HUES64 (cell line): ENCODE measurements around the gene FUT6.
"Not testable (repeated sequence)": the region's sequence is repeated elsewhere in the genome, so short reads cannot be mapped to it uniquely, and the experiment has no call there.

ENCODE experiments used
- H3K27ac ChIP-seq: 2 replicates; pipeline ENCODE4 v1.7.0; 2013; ENCODE audit warnings: low read depth, low read length, inconsistent platforms
- H3K27me3 ChIP-seq: 2 replicates; pipeline ENCODE4 v1.6.1; 2013; ENCODE audit warnings: mild to moderate bottlenecking, low read length; ENCODE audit not compliant: insufficient read depth
- H3K36me3 ChIP-seq: 2 replicates; pipeline ENCODE4 v1.6.1; 2013; ENCODE audit warnings: mild to moderate bottlenecking, low read length; ENCODE audit not compliant: insufficient read depth
- H3K4me1 ChIP-seq: 2 replicates; pipeline ENCODE4 v1.6.1; 2013; ENCODE audit warnings: mild to moderate bottlenecking, low read length, moderate library complexity; ENCODE audit not compliant: insufficient read depth
- H3K4me3 ChIP-seq: 2 replicates; pipeline ENCODE4 v1.5.1; 2013; ENCODE audit warnings: mild to moderate bottlenecking, low read length, moderate library complexity
- H3K9ac ChIP-seq: 2 replicates; pipeline ENCODE4 v1.6.1; 2013; ENCODE audit warnings: mild to moderate bottlenecking, low read depth, low read length
- H3K9me3 ChIP-seq: 2 replicates; pipeline ENCODE4 v1.6.1; 2013; ENCODE audit warnings: low read depth, low read length; ENCODE audit not compliant: insufficient read depth
- WGBS: fragments of 150-250, 120-280 bp; methylation state at CpG from one replicate; pipeline ENCODE4 v1.1.7; 2013; ENCODE audit warnings: missing lambda C conversion rate; 5-methylcytosine and 5-hydroxymethylcytosine counted together

The FUT6 gene

DNA sequence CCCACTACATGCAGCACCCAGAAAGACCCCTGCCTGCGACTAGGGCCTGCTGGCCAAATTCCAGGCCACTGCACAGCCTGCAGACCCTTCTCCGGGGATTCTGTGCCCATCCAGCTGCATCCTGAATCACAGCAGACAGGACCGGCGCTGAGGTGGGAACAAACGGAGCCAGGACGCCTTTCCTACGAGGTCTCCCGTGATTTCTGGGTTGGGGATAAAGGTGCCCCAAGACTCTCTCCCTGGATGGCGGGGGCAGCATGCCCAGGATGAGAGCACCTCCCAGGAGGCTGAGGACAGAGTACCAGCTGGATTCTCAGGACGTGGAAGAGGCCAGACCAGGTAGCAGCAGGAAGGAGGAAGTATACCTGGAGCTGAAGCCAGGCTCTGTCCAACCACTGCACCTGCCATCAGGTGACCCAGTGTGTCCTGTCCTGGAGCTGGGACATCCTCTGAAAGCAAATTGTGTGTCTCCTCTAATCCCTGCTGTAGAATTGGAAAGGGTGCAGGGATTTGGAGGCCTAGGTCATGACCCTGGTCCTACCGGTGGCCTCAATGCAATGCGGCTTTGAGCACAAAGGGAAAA is 34.2 kb upstream of the FUT6 start:
- Histone ChIP-seq H3K9ac (no peak overlapping the region), H3K4me3 (no peak overlapping the region), H3K27ac (no peak overlapping the region), H3K9me3 (no peaks in the 10 kb centered on the region), H3K27me3 (no peaks in the 10 kb centered on the region), H3K36me3 (no peaks in the 10 kb centered on the region), H3K4me1 (no peaks in the 10 kb centered on the region)
- WGBS, result 95% methylated on average over 12 of the region's 12 CpGs

DNA sequence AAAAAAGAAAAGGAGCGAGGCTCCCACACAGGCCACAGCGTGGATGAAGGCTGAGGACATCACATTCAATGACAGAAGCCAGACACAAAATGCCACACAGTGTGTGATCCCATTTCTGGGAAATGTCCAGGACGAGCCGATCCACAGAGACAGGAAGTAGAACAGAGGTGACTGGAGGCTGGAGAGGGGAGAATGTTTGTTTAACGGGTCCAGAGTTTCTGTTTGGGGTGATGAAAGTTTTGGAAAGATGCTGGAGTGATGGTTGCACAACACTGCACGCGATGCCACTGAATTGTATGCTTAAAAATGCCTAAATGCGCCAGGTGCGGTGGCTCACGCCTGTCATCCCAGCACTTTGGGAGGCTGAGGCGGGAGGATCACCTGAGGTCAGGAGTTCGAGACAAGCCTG is 31.5 kb upstream of the FUT6 start:
- no peaks in the 10 kb centered on the region for H3K4me1 ChIP-seq
- H3K27ac ChIP-seq, result no peak overlapping the region
- no peak overlapping the region for H3K9ac ChIP-seq
- no peak overlapping the region for H3K4me3 ChIP-seq
- WGBS, result 93% methylated on average over 12 of the region's 12 CpGs
- H3K27me3 ChIP-seq, result no peaks in the 10 kb centered on the region
- no peaks in the 10 kb centered on the region for H3K9me3 ChIP-seq
- no peaks in the 10 kb centered on the region for H3K36me3 ChIP-seq

DNA sequence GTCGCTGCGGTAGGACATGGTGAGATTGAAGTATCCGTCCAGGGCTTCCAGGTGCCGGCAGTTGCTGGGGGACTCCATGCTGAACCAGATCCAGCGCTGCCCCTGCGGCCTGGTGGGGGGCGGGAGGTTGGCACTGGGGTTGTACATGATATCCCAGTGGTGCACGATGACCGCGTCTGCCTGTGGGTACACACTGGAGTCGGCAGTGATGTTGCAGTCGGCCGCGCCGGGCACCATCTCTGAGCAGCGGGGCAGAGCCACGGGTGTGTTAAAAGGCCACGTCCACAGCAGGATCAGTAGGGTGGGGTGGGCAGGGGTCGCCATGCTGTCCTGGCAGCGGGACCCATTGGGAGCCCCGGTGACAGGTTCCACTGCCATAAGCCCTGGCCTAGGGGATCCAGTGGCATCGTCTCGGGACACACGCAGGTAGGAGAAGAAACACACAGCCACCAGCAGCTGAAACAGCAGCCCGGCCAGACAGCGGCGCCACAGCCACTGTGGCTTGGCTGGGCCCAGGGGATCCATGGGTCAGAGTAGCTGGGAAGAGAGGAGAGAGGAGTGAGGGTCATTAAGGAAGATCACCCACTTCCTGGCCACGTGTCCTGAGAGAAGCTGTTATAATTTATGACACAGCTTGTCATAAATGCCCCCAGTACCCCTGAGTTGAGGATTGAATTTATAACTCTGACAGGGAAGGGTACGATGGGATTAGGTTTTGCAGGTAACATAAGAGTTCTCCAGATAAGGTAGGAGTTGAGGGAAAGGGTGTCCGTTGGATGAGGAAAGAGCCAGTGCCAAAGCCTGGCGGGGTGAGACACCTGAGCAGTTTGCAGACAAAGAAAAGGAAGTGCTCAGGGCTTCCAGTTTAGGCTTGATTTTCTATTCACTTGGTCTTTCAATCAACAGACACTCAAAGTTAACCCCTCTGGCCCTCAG is 28.0 kb upstream of the FUT6 start:
- H3K36me3 ChIP-seq, result no peaks in the 10 kb centered on the region
- H3K27ac ChIP-seq, result no peak overlapping the region
- H3K4me3 ChIP-seq, result no peak overlapping the region
- no peaks in the 10 kb centered on the region for H3K9me3 ChIP-seq
- H3K9ac ChIP-seq, result no peak overlapping the region
- H3K4me1 ChIP-seq, result no peaks in the 10 kb centered on the region
- H3K27me3 ChIP-seq, result no peaks in the 10 kb centered on the region
- WGBS, result 88% methylated on average over 31 of the region's 31 CpGs

DNA sequence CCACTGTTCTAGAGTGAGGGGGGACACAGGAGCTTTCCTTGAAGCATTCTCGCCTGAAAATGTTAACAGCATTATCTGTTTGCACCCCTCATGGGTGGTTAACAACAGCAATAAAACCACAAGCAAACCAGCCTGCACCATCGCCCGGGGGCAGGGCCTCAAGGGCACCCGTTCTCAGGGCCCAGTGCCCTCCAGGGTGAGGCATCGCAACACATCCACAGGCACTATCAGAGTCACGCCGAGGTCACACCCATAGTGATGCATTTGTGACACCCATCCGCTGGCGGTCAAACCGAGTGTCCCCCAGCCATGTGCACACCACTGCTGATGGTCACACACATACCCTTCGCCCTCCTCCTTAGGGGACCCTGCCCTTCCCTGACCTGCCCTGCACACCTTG is 26.3 kb upstream of the FUT6 start:
- no peak overlapping the region for H3K9ac ChIP-seq
- H3K27ac ChIP-seq, result no peak overlapping the region
- H3K4me1 ChIP-seq, result no peaks in the 10 kb centered on the region
- no peaks in the 10 kb centered on the region for H3K27me3 ChIP-seq
- H3K9me3 ChIP-seq, result no peaks in the 10 kb centered on the region
- WGBS, result 94% methylated on average over 11 of the region's 11 CpGs
- no peak overlapping the region for H3K4me3 ChIP-seq
- no peaks in the 10 kb centered on the region for H3K36me3 ChIP-seq

DNA sequence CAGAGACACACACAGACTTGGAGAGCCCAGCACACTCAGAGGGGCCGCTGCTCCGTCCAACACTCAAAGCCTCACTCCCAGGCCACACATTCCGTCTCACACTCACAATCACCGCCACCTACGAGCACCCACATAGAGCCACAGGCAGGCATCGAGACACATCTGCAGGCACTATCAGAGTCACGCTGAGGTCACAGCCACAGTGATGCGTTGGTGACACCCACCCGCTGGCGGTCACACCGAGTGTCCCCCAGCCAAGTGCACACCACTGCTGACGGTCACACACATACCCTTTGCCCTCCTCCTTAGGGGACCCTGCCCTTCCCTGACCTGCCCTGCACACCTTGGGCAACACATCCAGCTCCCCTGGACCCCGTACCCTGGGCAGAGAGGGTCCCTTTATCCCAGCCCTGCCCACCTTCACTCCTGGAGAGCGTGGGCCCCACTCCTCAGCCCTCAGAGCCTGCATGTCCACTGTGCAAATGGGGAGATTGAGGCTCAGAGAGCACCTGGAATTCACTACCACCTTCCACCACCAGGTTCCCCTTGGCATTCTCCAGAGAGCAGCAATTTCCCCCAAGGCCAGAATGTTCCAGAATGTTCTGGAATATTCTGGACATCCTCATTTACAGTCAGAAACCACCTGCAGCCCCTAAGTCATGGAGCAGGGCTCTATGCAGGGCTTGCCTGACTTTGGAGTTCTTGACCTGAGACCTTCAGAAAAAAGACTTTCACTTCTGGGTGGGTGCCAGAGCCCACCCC is 25.4 kb upstream of the FUT6 start:
- H3K9ac ChIP-seq, result no peak overlapping the region
- no peaks in the 10 kb centered on the region for H3K27me3 ChIP-seq
- no peaks in the 10 kb centered on the region for H3K9me3 ChIP-seq
- H3K36me3 ChIP-seq, result no peaks in the 10 kb centered on the region
- no peaks in the 10 kb centered on the region for H3K4me1 ChIP-seq
- no peak overlapping the region for H3K27ac ChIP-seq
- no peak overlapping the region for H3K4me3 ChIP-seq
- 95% methylated on average over 14 of the region's 14 CpGs for WGBS

DNA sequence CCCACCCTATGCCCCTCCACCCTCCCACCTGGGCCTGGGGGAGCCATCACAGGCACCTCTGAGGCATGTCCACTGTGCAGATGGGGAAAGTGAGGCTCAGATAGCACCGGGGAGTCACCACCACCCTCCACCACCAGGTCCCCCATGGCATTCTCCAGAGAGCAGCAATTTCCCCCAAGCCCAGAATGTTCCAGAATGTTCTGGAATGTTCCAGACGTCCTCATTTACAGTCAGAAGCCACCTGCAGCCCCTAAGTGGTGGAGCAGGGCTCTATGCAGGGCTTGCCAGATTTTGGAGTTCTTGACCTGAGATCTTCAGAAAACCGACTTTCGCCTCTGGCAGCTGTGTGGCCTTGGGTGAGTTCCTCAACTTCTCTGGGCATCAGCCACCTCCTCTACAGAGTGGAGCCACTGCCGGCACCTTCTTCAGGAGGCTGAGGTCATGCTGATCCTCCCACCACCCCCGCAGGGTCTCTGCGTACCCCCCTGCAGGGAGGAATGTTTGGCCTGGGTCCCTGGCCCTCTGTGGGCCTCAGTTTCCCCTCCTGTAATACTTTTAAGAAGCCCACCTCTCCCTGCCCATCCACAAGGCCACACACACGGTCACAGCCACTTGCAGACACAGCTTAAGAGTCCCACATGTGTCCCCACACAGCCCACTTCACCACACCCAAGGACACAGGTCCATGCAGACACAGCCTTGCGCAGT is 24.7 kb upstream of the FUT6 start:
- H3K4me1 ChIP-seq, result no peaks in the 10 kb centered on the region
- no peaks in the 10 kb centered on the region for H3K27me3 ChIP-seq
- 95% methylated on average over 9 of the region's 9 CpGs for WGBS
- H3K36me3 ChIP-seq, result no peaks in the 10 kb centered on the region
- no peak overlapping the region for H3K27ac ChIP-seq
- no peak overlapping the region for H3K4me3 ChIP-seq
- H3K9ac ChIP-seq, result no peak overlapping the region
- no peaks in the 10 kb centered on the region for H3K9me3 ChIP-seq

DNA sequence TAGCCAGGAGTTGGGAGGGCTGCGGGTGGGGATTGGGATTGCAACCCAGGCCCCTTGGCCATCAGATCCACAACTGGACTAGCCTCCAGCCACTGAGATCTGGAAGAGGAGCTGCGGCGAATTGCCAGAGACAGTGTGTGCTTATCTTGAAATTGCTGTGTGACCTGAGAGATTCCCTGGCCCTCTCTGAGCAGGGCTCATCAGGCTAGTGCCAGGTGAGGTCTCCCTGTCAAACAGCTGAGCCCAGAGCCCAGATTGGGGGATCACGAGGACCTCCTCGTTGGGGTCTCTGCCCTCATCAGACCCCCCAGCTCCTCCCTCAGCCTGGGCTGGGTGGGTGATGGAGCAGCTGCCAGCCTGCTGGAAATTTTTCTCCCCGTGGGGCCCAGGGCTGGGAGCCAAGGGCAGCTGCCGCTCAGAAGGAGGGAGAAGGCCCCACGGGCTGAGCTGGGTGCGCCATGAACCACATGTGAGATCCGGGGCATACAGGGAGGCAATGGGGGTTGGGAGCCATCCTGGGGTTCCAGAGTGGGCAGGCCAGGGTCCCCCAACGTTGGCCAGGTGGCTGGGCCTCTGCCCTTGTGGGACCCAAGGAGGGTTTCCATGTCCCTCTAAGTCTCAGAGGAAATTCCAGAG is 23.6 kb upstream of the FUT6 start:
- Histone ChIP-seq H3K27ac (no peak overlapping the region), H3K9me3 (no peaks in the 10 kb centered on the region), H3K27me3 (no peaks in the 10 kb centered on the region), H3K4me3 (no peak overlapping the region), H3K36me3 (no peaks in the 10 kb centered on the region), H3K4me1 (no peaks in the 10 kb centered on the region), H3K9ac (no peak overlapping the region)
- WGBS, result 87% methylated on average over 11 of the region's 11 CpGs

DNA sequence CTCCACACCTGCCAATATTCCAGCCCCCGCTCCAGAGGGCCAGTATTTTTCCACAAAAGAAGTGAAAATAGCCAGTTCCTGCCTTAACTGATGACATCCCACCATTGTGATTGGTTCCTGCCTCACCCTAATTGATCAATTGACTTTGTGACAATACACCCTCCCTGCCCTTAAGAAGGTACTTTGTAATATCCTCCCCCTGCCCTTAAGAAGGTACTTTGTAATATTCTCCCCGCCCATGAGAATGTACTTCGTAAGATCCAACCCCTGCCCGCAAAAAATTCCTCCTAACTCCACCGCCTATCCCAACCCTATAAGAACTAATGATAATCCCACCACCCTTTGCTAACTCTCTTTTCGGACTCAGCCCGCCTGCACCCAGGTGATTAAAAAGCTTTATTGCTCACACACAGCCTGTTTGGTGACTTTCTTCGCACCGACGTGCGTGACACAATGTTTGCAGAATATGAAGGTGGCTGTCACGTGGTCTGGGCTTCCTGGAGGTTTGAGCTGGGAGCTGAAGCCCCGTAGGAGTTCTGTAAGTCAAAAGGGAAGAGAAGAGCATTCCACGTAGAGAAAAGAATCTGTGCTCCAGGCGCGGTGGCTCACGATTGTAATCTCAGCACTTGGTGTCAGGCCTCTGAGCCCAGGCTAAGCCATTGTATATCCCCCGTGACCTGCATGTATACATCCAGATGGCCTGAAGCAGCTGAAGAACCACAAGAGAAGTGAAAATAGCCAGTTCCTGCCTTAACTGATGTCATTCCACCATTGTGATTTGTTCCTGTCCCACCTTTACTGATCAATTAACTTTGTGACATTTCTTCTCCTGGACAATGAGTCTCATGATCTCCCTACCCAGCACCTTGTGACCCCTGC is 17.9 kb upstream of the FUT6 start:
- Histone ChIP-seq H3K36me3 (no peaks in the 10 kb centered on the region), H3K9ac (no peak overlapping the region), H3K9me3 (no peaks in the 10 kb centered on the region), H3K4me1 (no peaks in the 10 kb centered on the region), H3K27ac (no peak overlapping the region), H3K4me3 (no peak overlapping the region), H3K27me3 (peaks cover 4% of the 10 kb centered on the region; the same call in 1 of the 2 replicates)
- 91% methylated on average over 18 of the region's 18 CpGs for WGBS

DNA sequence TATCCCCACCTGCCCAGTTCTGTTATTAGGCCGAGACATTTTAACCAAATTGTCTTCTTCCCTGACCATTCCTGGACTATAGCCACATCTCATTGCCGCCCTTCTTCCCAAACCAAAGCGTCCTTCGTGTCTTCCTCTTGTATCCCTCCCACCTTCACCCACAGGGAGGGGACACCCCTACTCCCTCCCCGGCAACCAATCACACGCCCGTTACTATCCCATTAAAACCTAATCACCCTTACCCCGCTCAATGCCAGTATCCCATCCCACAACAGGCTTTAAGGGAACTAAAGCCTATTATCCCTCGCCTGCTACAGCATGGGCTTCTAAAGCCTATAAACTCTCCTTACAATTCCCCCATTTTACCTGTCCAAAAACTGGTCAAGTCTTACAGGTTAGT is 15.6 kb upstream of the FUT6 start:
- H3K27ac ChIP-seq, H3K27me3 ChIP-seq, H3K4me3 ChIP-seq, H3K9ac ChIP-seq, H3K4me1 ChIP-seq, H3K9me3 ChIP-seq, H3K36me3 ChIP-seq: not testable (repeated sequence)
- 90% methylated on average over 9 of the region's 9 CpGs for WGBS

DNA sequence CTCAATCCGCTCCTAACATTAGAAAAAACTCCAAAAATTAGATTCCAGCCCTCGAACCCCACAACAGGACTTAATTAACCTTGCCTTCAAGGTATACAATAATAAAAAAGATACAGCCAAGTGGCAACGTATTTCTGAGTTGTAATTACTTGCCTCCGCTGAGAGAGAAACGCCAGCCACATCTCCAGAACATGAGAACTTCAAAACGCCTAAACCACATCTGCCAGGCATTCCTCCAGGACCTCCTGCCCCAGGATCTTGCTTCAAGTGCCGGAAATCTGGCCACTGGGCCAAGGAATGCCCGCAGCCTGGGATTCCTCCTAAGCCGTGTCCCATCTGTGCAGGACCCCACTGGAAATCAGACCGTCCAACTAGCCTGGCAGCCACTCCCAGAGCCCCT is 14.6 kb upstream of the FUT6 start:
- H3K27ac ChIP-seq, H3K4me3 ChIP-seq, H3K9me3 ChIP-seq, H3K36me3 ChIP-seq, H3K4me1 ChIP-seq, H3K9ac ChIP-seq, H3K27me3 ChIP-seq: not testable (repeated sequence)
- WGBS, result 92% methylated on average over 10 of the region's 10 CpGs
